ENCODE results near the gene TRPM3. TPM values are rescaled to one million over a fixed set of nuclear protein-coding genes. Genes with fewer than 3 reads are reported as not detected.

The TRPM3 gene
- total RNA-seq, 1 donor from 2014 or later, result not detected

- H3K27ac Mint-ChIP-seq, result no peak overlapping the region
- ChIA-PET CTCF (no interaction called here), POLR2A (no interaction called here)
- TF ChIP-seq CTCF (IDR thresholded peaks at IDR 0.05), result no peak
- DNase-seq, result no peak
- H3K9me3 Mint-ChIP-seq, result peaks cover 2% of the 10 kb centered on the region
- no peak overlapping the region for H3K4me3 Mint-ChIP-seq
- H3K27me3 Mint-ChIP-seq, result no peaks in the 10 kb centered on the region
- H3K4me1 Mint-ChIP-seq, result no peaks in the 10 kb centered on the region
- no peak for ATAC-seq (ENCODE audit: low read depth)
- intact Hi-C loops (cut with micrococcal nuclease), result no loop called here
- H3K36me3 Mint-ChIP-seq (ENCODE audit: low read depth), result no peaks in the 10 kb centered on the region
Measured at GRCh38 chr9:70951749-70952727, 169.4 kb downstream of the TRPM3 start.

- ChIA-PET CTCF (no interaction called here), POLR2A (no interaction called here)
- Mint-ChIP-seq H3K36me3 (ENCODE audit: low read depth) (no peaks in the 10 kb centered on the region), H3K27me3 (no peaks in the 10 kb centered on the region), H3K27ac (no peak overlapping the region), H3K4me1 (no peaks in the 10 kb centered on the region), H3K4me3 (no peak overlapping the region), H3K9me3 (peaks cover 2% of the 10 kb centered on the region)
- intact Hi-C loops (cut with micrococcal nuclease), result no loop called here
- ATAC-seq (ENCODE audit: low read depth), result no peak
- TF ChIP-seq CTCF (IDR thresholded peaks at IDR 0.05), result no peak
- DNase-seq, result no peak
Measured at GRCh38 chr9:70950270-70950669, 171.2 kb downstream of the TRPM3 start.

- no peaks in the 10 kb centered on the region for H3K36me3 Mint-ChIP-seq (ENCODE audit: low read depth)
- no peaks in the 10 kb centered on the region for H3K4me1 Mint-ChIP-seq
- ChIA-PET POLR2A (no interaction called here), CTCF (no interaction called here)
- H3K27me3 Mint-ChIP-seq, result no peaks in the 10 kb centered on the region
- no peak overlapping the region for H3K4me3 Mint-ChIP-seq
- ATAC-seq (ENCODE audit: low read depth), result no peak
- intact Hi-C loops (cut with micrococcal nuclease), result no loop called here
- H3K9me3 Mint-ChIP-seq, result peaks cover 2% of the 10 kb centered on the region
- H3K27ac Mint-ChIP-seq, result no peak overlapping the region
- DNase-seq, result no peak
- TF ChIP-seq CTCF (IDR thresholded peaks at IDR 0.05), result no peak
Measured at GRCh38 chr9:70949239-70949638, 172.2 kb downstream of the TRPM3 start.

- POLR2A ChIA-PET, result no interaction called here
- Mint-ChIP-seq H3K4me1 (no peaks in the 10 kb centered on the region), H3K4me3 (no peak overlapping the region), H3K9me3 (peaks cover 2% of the 10 kb centered on the region), H3K27ac (no peak overlapping the region), H3K27me3 (no peaks in the 10 kb centered on the region), H3K36me3 (ENCODE audit: low read depth) (no peaks in the 10 kb centered on the region)
- DNase-seq (no peak), ATAC-seq (ENCODE audit: low read depth) (no peak)
- intact Hi-C loops (cut with micrococcal nuclease), result no loop called here
- CTCF ChIA-PET, result no interaction called here
- TF ChIP-seq CTCF (IDR thresholded peaks at IDR 0.05), result no peak
Measured at GRCh38 chr9:70948744-70949143, 172.7 kb downstream of the TRPM3 start.

GRCh38 chr9:70947511-70947910 lies 173.9 kb downstream of the TRPM3 start:
- TF ChIP-seq CTCF (IDR thresholded peaks at IDR 0.05), result no peak
- DNase-seq (no peak), ATAC-seq (ENCODE audit: low read depth) (no peak)
- ChIA-PET CTCF (no interaction called here), POLR2A (no interaction called here)
- no peaks in the 10 kb centered on the region for H3K36me3 Mint-ChIP-seq (ENCODE audit: low read depth)
- H3K27ac Mint-ChIP-seq, result no peak overlapping the region
- H3K4me3 Mint-ChIP-seq, result no peak overlapping the region
- H3K9me3 Mint-ChIP-seq, result peaks cover 2% of the 10 kb centered on the region
- H3K4me1 Mint-ChIP-seq, result no peaks in the 10 kb centered on the region
- intact Hi-C loops (cut with micrococcal nuclease), result no loop called here
- no peaks in the 10 kb centered on the region for H3K27me3 Mint-ChIP-seq

Measured in activated B cell treated with CpG ODN at 0.5 μM for 24 hours (primary cell).